Tibial nerve (tissue), 4 donors: ENCODE results near the gene SLC38A1.

ENCODE experiments used
- CTCF ChIP-seq, 5 experiments: fragments of 200-600 bp in 3 of 5; fragments of 450-650 bp in 2 of 5; sonication (generic) in 3 of 5; IDR thresholded peaks; one replicate each; pipeline ENCODE4 v1.5.1; 2016 to 2019; ENCODE audit warnings: antibody characterized with exemption in 5 of 5, mild to moderate bottlenecking in 3 of 5, moderate library complexity in 2 of 5
- EP300 ChIP-seq, 2 donors: sonication (generic); formaldehyde crosslinking; IDR thresholded peaks; one replicate each; pipeline ENCODE4 v1.6.1; 2017; ENCODE audit warnings: antibody characterized with exemption in 2 of 2, mild to moderate bottlenecking in 1 of 2
- POLR2A ChIP-seq, 2 donors: fragments of 450-650 bp; IDR thresholded peaks; one replicate each; pipeline ENCODE4 v1.6.1; 2017; ENCODE audit warnings: antibody characterized with exemption in 2 of 2, mild to moderate bottlenecking in 2 of 2, moderate library complexity in 2 of 2

- TF ChIP-seq POLR2A (IDR thresholded peaks at IDR 0.05) (no peak), CTCF (IDR thresholded peaks at IDR 0.05) (no peak), EP300 (IDR thresholded peaks at IDR 0.05) (no peak)
Observed at GRCh38 chr12:46253544-46254162, 15.2 kb downstream of the SLC38A1 start.
